ENCODE data around the gene SAMD10. TPM values are rescaled to one million over a fixed set of nuclear protein-coding genes. Genes with fewer than 3 reads are reported as not detected.

The SAMD10 gene
- polyA plus RNA-seq, 2 donors = 9.4 to 13.1 TPM

DNA sequence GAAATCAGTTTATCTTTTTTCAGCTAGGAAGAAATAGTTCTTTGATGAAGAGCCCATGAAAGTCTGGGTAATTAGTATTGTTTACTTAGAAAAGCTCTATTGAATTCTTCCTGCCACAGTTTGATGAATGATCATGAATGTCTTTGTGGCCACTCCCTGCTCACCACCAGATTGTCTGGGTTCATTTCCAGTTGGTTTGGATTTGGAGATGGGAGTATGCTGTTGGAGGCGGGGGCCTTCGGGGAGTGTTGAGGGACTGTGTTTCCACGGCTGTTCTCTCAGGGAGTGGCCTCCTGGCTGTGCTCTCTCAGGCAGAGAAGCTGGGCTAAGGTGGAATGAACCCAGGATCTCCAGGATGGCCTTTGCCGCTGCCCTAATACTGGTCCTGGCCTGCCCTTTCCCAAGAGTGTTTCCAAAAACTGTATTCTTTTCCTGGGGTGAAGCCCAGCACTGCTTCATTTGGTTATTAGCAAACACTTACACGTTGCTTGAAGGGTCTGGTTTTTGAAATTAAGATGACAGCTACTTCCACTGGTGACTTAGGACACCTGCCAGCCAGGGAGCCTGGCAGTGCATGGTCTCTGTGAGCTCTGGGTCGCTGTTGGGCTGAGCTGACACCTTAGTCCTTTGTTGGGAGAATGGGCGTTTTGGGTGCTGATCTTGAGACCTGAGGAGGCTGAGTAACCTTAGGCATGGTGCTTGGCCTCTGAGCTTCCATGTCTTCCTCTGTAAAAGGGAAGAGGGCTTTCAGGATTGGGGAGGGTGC lies 24.7 kb upstream of the SAMD10 start:
- H3K4me1 ChIP-seq (ENCODE audit: control insufficient read depth in 2 of 2, insufficient read depth in 2 of 2, low read length in 1 of 2) = peaks cover 0 to 8% of the 10 kb centered on the region in 2 donors
- WGBS, 2 donors = 40 to 57% methylated on average over 7 of the region's 7 CpGs
- H3K27ac ChIP-seq (ENCODE audit: low read depth in 2 of 2, low read length in 1 of 2) = peak overlapping the region; percentile 79 to 82
- H3K36me3 ChIP-seq (ENCODE audit: control insufficient read depth in 2 of 2, insufficient read depth in 2 of 2, low read length in 1 of 2) = peaks cover 15 to 29% of the 10 kb centered on the region in 2 donors
- no peaks in the 10 kb centered on the region for H3K9me3 ChIP-seq (ENCODE audit: control insufficient read depth in 2 of 2, insufficient read depth in 1 of 2, low read depth in 1 of 2, low read length in 1 of 2)
- H3K4me3 ChIP-seq (ENCODE audit: low read depth in 1 of 2, low read length in 2 of 2) = no peak overlapping the region
- no peaks in the 10 kb centered on the region for H3K27me3 ChIP-seq (ENCODE audit: control insufficient read depth in 1 of 2, insufficient read depth in 2 of 2, low read length in 2 of 2)

DNA sequence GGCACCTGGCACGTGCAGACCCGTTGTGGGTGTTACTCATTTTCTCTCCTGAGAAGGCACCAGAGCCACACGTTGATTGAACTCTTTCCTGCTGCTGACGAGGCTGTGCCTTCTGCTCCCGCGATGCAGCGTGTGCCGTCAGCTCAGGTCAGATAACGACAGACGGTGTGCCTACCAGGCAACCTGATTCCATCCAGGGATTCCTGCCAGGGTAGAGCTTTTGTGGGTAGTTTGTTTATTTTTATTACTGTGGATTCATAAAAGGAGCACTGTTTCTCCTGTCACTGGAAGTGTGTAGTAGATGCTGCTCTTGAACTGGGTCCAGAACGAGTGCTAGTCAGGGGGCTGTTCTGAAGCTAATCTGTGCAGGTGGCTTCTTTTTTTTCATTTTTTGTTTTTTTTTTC lies 22.2 kb upstream of the SAMD10 start:
- no peak overlapping the region for H3K27ac ChIP-seq (ENCODE audit: low read depth in 2 of 2, low read length in 1 of 2)
- H3K9me3 ChIP-seq (ENCODE audit: control insufficient read depth in 2 of 2, insufficient read depth in 1 of 2, low read depth in 1 of 2, low read length in 1 of 2) = no peaks in the 10 kb centered on the region
- H3K36me3 ChIP-seq (ENCODE audit: control insufficient read depth in 2 of 2, insufficient read depth in 2 of 2, low read length in 1 of 2) = peaks cover 17 to 32% of the 10 kb centered on the region in 2 donors
- 68 to 69% methylated on average over 11 of the region's 11 CpGs for WGBS, 2 donors
- H3K4me1 ChIP-seq (ENCODE audit: control insufficient read depth in 2 of 2, insufficient read depth in 2 of 2, low read length in 1 of 2) = peaks cover 0 to 8% of the 10 kb centered on the region in 2 donors
- H3K4me3 ChIP-seq (ENCODE audit: low read depth in 1 of 2, low read length in 2 of 2) = no peak overlapping the region
- H3K27me3 ChIP-seq (ENCODE audit: control insufficient read depth in 1 of 2, insufficient read depth in 2 of 2, low read length in 2 of 2) = no peaks in the 10 kb centered on the region

DNA sequence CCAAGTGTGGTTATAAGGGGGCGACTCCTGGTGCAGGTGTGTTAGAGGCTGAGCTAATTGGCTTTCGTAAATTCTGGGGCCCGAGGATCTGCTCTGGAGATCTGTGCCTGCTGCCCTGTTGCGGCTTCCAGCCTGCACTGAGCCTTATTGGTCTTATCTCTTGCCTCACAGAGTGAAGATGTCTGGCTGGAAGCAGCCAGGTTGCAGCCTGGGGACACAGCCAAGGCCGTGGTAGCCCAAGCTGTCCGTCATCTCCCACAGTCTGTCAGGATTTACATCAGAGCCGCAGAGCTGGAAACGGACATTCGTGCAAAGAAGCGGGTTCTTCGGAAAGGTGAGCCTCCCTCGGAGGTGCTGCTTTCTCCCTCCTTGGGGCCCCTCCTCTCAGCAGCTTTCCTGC lies 21.5 kb upstream of the SAMD10 start:
- H3K27ac ChIP-seq (ENCODE audit: low read depth in 2 of 2, low read length in 1 of 2) = no peak overlapping the region
- peaks cover 0 to 8% of the 10 kb centered on the region in 2 donors for H3K4me1 ChIP-seq (ENCODE audit: control insufficient read depth in 2 of 2, insufficient read depth in 2 of 2, low read length in 1 of 2)
- H3K36me3 ChIP-seq (ENCODE audit: control insufficient read depth in 2 of 2, insufficient read depth in 2 of 2, low read length in 1 of 2) = peaks cover 17 to 32% of the 10 kb centered on the region in 2 donors
- H3K9me3 ChIP-seq (ENCODE audit: control insufficient read depth in 2 of 2, insufficient read depth in 1 of 2, low read depth in 1 of 2, low read length in 1 of 2) = no peaks in the 10 kb centered on the region
- H3K27me3 ChIP-seq (ENCODE audit: control insufficient read depth in 1 of 2, insufficient read depth in 2 of 2, low read length in 2 of 2) = no peaks in the 10 kb centered on the region
- WGBS, 2 donors = 91 to 95% methylated on average over 12 of the region's 12 CpGs
- no peak overlapping the region for H3K4me3 ChIP-seq (ENCODE audit: low read depth in 1 of 2, low read length in 2 of 2)

DNA sequence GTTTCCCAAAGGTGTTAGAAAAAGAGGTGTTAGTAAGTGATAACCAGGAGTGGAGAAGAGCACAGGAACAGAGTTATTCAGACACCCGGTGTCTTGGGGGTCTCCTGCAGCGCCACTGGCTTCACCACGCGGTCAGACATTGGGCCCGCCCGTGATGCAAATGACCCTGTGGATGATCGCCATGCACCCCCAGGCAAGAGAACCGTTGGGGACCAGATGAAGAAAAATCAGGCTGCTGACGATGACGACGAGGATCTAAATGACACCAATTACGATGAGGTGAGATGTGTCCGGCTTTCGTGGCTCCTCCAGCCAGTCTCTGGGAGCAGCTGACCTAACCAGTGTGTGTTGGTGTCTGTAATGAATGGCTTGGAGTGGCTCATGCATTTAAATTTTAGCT lies 3.5 kb upstream of the SAMD10 start:
- H3K4me1 ChIP-seq (ENCODE audit: control insufficient read depth in 2 of 2, insufficient read depth in 2 of 2, low read length in 1 of 2) = peaks cover 2 to 16% of the 10 kb centered on the region in 2 donors
- no peaks in the 10 kb centered on the region for H3K9me3 ChIP-seq (ENCODE audit: control insufficient read depth in 2 of 2, insufficient read depth in 1 of 2, low read depth in 1 of 2, low read length in 1 of 2)
- no peak overlapping the region for H3K27ac ChIP-seq (ENCODE audit: low read depth in 2 of 2, low read length in 1 of 2)
- H3K36me3 ChIP-seq (ENCODE audit: control insufficient read depth in 2 of 2, insufficient read depth in 2 of 2, low read length in 1 of 2) = peaks cover 8 to 11% of the 10 kb centered on the region in 2 donors
- H3K27me3 ChIP-seq (ENCODE audit: control insufficient read depth in 1 of 2, insufficient read depth in 2 of 2, low read length in 2 of 2) = no peaks in the 10 kb centered on the region
- no peak overlapping the region for H3K4me3 ChIP-seq (ENCODE audit: low read depth in 1 of 2, low read length in 2 of 2)
- 87 to 88% methylated on average over 14 of the region's 14 CpGs for WGBS, 2 donors

DNA sequence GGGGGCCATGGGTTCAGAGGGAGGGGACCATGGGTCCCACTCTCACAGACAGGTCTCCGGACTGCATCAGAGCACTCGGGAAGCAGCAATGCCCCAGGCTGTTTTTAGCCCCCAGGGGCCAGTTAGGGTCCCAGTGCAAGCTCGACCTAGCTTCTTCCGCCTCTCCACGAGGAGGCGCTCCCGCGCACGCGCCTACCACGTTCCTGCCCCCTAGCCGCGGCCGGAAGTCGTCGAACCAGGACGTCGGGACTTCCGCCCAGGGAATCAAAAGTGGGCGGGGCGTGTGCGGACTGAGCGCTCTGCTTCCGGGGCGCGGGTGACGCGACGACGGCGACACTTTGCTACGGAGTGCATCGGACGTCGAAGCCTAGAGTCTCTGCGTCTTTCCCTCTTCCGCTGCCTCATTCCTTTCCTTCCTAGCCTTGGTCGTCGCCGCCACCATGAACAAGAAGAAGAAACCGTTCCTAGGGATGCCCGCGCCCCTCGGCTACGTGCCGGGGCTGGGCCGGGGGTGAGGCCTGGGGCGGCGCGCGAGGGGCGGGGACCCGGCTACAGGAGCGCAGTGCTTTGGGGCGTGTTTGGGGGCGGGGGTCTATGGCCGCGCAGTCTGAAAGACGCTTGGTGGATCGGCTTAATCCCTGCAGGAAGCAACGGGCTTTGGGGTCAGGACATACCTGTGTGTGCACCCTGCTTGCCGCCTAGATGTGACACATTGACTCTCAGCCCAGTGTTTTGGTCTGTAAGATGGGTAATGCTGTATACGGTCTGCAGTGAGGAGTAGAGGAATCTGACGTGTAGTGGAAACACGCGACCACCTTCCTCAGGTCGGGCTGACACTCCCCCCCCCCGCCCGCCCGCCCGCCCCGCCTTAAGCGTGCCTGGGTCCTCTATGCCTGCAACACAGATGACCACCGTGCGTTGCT lies 1.6 kb upstream of the SAMD10 start, which contains the start of gene PRPF6:
PRPF6 (plus strand) TSS at position 327 of the 923 bp plus-strand sequence; CDS start at position 441, 114 bp downstream.
- Histone ChIP-seq H3K27me3 (ENCODE audit: control insufficient read depth in 1 of 2, insufficient read depth in 2 of 2, low read length in 2 of 2) (no peaks in the 10 kb centered on the region), H3K27ac (ENCODE audit: low read depth in 2 of 2, low read length in 1 of 2) (peak within 1 kb of the TSS; percentile 92), H3K4me1 (ENCODE audit: control insufficient read depth in 2 of 2, insufficient read depth in 2 of 2, low read length in 1 of 2) (peaks cover 2 to 16% of the 10 kb centered on the region in 2 donors), H3K4me3 (ENCODE audit: low read depth in 1 of 2, low read length in 2 of 2) (peak within 1 kb of the TSS; percentile 86 to 91), H3K9me3 (ENCODE audit: control insufficient read depth in 2 of 2, insufficient read depth in 1 of 2, low read depth in 1 of 2, low read length in 1 of 2) (no peaks in the 10 kb centered on the region), H3K36me3 (ENCODE audit: control insufficient read depth in 2 of 2, insufficient read depth in 2 of 2, low read length in 1 of 2) (peaks cover 8 to 11% of the 10 kb centered on the region in 2 donors)
- WGBS, 2 donors = 0 to 1% methylated on average over 73 to 75 of the region's 75 CpGs

DNA sequence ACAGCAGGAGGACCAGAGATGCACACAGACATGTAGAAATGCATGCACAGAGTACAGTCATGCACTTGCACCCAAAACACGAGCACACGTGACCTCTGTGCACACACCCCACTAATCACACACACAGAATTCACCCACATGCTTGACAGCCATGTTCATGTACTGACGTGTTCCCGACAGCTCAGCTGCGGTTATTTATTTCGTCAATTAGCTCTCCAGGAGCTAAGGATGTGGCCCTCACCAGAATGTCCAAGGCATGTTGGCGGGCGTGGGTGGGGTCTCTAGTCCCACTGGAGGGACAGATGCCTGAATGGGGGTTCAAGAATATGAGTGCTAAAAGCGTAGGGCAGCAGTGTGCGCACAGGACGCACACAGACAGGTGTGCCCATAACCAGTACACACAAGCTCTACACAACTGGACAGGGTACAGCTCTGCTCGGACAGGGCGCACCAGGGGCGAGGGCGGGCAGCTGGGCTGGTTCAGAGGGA lies 919 bp upstream of the SAMD10 start:
- Histone ChIP-seq H3K36me3 (ENCODE audit: control insufficient read depth in 2 of 2, insufficient read depth in 2 of 2, low read length in 1 of 2) (peaks cover 9 to 12% of the 10 kb centered on the region in 2 donors), H3K27me3 (ENCODE audit: control insufficient read depth in 1 of 2, insufficient read depth in 2 of 2, low read length in 2 of 2) (no peaks in the 10 kb centered on the region), H3K4me1 (ENCODE audit: control insufficient read depth in 2 of 2, insufficient read depth in 2 of 2, low read length in 1 of 2) (peaks cover 2 to 16% of the 10 kb centered on the region in 2 donors), H3K4me3 (ENCODE audit: low read depth in 1 of 2, low read length in 2 of 2) (peak overlapping the region; percentile 86 to 91), H3K27ac (ENCODE audit: low read depth in 2 of 2, low read length in 1 of 2) (peak overlapping the region; percentile 92), H3K9me3 (ENCODE audit: control insufficient read depth in 2 of 2, insufficient read depth in 1 of 2, low read depth in 1 of 2, low read length in 1 of 2) (no peaks in the 10 kb centered on the region)
- WGBS, 2 donors = 48 to 51% methylated on average over 15 of the region's 15 CpGs

DNA sequence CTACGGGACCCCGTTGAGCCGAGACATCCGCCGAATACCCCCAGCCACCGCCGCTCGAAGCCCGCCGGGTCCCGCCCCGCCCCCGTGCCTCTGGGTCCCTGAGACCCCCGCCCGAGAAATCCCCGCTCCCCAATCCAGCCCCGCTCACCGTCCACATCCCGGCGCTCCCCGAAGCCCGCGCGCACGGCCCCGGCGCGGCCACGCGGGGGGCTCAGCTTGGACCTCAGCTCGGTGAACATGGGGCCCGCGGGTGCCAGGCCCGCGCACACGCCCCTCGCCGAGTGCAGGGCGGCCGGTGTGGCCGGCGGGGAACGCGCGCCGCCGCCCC lies 249 bp downstream of the SAMD10 start:
- Histone ChIP-seq H3K4me1 (ENCODE audit: control insufficient read depth in 2 of 2, insufficient read depth in 2 of 2, low read length in 1 of 2) (peaks cover 2 to 18% of the 10 kb centered on the region in 2 donors), H3K9me3 (ENCODE audit: control insufficient read depth in 2 of 2, insufficient read depth in 1 of 2, low read depth in 1 of 2, low read length in 1 of 2) (no peaks in the 10 kb centered on the region), H3K4me3 (ENCODE audit: low read depth in 1 of 2, low read length in 2 of 2) (peak overlapping the region; percentile 59 to 68), H3K27me3 (ENCODE audit: control insufficient read depth in 1 of 2, insufficient read depth in 2 of 2, low read length in 2 of 2) (no peaks in the 10 kb centered on the region), H3K36me3 (ENCODE audit: control insufficient read depth in 2 of 2, insufficient read depth in 2 of 2, low read length in 1 of 2) (peaks cover 8 to 9% of the 10 kb centered on the region in 2 donors), H3K27ac (ENCODE audit: low read depth in 2 of 2, low read length in 1 of 2) (peak overlapping the region; percentile 92)
- 1 to 2% methylated on average over 8 to 47 of the region's 47 CpGs for WGBS, 2 donors

DNA sequence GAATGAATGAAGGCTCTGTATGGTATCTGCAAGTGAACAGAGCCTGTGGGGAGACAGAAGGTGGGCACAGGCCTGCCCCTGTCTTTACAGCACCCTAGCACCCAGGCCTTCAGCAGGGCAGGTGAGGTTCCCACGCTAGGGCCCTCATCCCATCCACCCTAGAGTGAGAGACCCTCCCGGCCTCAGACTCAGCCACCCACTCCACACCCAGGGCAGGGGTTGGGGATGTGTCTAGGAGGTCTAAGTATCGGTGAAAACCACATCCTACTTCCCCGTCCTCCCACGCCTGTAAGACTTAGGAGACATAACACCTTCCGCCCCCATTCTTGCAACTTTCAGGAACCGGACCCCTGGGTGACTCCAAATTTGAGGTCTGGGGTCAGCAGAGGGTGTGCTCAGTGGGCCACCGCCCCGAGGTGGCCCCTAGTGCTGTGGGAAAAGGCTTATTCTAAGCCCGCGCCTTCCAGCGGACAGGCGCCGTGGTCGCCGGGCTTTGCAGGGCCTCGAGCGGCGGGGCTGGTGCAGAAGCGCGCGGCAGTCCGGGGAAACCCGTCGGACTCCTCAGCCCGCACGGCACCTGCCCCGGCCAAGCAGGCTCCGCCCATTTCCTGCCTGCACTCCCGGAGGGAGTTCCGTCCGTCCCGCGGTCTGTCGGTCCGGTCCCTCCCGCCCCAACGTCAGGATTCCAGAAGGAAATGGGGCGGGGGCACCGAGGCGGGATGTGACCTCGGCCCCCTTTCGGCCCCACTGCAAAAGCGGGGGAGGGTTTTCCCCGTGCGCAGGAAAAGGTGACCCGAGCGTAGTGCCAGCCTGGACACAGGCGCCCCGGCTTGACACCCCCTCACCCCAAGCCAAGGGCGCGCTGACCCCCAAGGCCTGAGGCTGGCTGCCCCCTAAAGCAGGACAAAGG lies 868 bp downstream of the SAMD10 start:
- H3K36me3 ChIP-seq (ENCODE audit: control insufficient read depth in 2 of 2, insufficient read depth in 2 of 2, low read length in 1 of 2) = peaks cover 8 to 9% of the 10 kb centered on the region in 2 donors
- H3K27ac ChIP-seq (ENCODE audit: low read depth in 2 of 2, low read length in 1 of 2) = peak overlapping the region; percentile 92
- 8 to 10% methylated on average over 44 to 52 of the region's 52 CpGs for WGBS, 2 donors
- H3K4me1 ChIP-seq (ENCODE audit: control insufficient read depth in 2 of 2, insufficient read depth in 2 of 2, low read length in 1 of 2) = peaks cover 2 to 21% of the 10 kb centered on the region in 2 donors
- no peaks in the 10 kb centered on the region for H3K27me3 ChIP-seq (ENCODE audit: control insufficient read depth in 1 of 2, insufficient read depth in 2 of 2, low read length in 2 of 2)
- peak overlapping the region; percentile 59 to 68 for H3K4me3 ChIP-seq (ENCODE audit: low read depth in 1 of 2, low read length in 2 of 2)
- H3K9me3 ChIP-seq (ENCODE audit: control insufficient read depth in 2 of 2, insufficient read depth in 1 of 2, low read depth in 1 of 2, low read length in 1 of 2) = no peaks in the 10 kb centered on the region

Measured in esophagus (tissue), 2 donors.